ENCODE measurements around the gene RASAL2.
"Not testable (repeated sequence)": the region's sequence is repeated elsewhere in the genome, so short reads cannot be mapped to it uniquely, and the experiment has no call there.

Gene RASAL2

DNA sequence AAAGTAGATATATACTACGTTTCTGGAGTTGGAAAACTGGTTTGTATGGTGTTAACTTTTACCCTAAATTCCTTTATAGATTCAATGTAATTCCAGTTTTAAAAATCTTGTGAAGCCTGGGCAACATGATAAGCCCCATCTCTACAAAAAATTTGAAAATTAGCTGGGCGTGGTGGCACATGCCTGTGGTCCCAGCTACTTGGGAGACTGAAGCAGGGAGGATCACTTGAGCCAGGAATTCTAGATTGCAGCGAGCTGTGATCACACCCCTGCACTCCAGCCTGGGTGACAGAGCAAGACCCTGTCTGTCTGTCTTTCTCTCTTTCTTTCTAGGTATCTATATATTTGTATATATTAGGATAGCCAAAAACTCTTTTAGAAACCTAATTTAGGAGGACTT is 260.9 kb downstream of the RASAL2 start:
- no peak for DNase-seq

DNA sequence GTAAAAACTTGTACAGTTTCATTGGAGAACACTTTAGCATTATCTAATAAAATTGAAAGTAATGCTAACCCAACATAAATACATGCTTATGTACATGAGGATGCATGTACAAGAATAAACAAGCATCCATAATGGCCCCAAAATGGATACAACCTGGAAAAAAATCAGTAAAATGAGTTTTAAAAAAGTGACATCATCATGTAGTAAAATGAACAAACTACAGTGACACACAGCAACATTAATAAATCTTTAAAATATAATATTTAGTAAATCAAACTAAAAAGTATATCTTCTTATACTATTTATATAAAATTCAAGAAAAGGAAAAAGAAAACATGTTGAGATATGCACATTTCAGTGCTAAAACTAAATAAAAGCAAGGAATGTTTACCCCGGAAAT is 262.4 kb downstream of the RASAL2 start:
- DNase-seq = no peak

DNA sequence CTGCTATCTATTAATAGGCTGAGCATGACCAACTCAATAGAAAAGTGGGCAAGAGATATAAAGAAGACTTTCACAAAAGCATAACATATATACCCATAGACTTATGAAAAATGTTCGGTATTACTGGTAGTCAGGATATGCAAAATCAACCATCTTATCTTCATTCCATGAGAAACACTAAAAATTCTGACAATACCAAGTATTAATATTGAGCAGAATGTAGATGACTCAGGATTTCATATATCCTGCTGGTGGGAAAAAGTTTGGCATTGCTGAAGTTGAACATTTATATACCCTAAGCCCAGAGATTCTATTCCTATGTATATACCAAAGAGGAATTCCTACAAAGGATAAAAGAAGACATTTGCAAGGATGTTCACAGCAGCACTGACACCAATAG is 264.6 kb downstream of the RASAL2 start:
- DNase-seq = no peak

DNA sequence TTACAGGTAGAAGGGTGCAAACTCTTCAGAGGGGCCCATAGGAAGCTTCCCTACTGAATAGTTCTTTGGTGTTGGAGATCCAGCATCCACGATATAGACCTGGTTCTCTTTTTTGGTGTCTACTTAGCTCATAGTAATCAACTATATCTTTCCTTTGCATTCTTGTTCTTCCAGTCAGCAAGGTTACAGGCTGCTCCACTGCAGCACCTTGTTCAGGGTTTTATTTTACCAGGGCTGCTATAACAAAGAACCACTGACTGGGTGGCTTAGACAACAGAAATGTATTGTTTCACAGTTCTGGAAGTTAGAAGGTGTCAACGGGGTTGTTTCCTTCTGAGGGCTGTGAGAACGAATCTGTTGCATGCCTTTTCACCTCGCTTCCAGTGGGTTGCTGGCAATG is 266.5 kb downstream of the RASAL2 start:
- DNase-seq = no peak

DNA sequence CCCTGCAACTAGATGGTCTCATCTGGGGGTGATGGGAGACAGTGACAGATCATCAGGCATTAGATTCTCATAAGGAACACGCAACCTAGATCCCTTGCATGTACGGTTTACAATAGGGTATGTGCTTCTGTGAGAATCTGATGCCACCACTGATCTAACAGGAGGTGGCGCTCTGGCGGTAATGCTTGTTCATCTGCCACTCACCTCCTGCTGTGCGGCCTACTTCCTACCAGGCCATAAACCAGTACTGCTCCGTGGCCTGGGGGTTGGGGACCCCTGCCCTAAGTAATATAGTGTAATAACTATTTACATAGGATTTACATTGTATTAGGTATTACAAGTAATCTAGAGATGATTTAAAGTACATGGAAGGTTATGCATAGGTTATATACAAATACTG is 267.9 kb downstream of the RASAL2 start:
- DNase-seq = no peak

DNA sequence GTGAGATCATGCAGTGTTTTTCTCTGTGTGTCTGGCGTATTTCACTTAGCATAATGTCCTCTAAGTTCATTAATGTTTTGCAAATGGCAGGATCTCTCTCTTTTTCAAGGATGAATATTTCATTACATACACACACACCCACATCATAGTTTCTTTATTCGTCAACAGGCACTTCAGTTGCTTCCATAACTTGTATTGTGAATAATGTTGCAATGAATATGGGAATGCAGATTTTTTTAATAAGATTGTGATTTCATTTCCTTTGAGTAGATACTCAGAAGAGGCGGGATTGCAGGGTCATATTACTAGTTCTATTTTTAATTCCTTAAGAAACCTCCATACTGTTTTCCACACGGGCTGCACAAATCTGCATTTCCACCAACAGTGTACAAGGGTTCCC is 268.8 kb downstream of the RASAL2 start:
- no peak for DNase-seq

DNA sequence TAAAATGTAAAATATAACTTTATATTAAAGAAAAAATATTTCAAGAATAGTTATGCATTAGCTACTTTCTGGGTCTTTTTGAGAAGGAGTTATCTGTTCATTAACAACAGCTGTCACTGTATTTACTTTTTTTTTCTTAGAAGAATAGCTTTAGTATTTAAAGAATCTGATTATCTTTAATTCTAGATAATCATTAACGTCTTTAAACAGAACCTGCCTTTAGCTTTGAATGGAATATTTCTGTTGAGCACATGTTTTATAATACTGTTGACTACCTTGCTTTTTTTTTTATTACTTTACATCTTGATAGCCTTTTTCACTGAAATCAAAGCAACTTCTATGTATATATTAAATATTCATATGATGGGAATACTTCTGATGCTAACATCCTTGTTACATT is 270.9 kb downstream of the RASAL2 start:
- no peak for DNase-seq

DNA sequence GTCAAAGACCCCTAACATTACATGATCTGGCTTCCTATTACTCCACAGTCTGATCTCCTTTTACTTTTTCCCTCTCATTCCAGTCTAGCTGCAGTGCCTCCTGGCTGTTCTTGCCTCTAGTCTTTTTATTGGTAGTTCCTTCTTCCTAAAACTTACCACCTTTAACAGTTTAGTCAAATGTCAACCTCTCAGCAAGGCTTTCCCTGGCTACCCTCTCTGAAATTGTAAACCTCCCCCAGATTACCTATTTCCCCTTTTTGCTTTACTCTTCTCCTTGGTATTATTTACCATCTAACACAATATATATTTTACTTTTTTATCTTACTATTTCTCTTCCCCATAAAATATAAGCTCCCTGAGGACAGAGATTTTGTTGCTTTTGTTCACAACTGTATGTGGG is 273.2 kb downstream of the RASAL2 start:
- DNase-seq = no peak

DNA sequence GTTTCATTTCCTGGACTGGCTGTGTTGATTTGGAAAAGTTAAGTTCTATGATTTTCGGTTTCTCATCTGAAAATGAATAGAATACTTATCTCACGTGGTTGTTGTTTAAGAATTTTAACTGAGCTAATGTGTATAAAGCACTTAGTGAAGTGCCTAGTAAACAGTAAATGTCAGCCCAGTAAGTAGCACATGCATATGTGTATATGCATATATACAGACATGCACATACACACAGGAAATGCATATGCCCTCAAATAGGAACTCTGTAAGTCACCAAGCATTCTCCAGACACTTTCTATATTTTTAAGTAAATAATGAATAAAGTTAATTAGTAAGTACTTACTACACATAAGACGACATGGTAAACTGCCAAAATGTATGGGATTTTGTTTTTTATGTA is 274.3 kb downstream of the RASAL2 start:
- DNase-seq = no peak

DNA sequence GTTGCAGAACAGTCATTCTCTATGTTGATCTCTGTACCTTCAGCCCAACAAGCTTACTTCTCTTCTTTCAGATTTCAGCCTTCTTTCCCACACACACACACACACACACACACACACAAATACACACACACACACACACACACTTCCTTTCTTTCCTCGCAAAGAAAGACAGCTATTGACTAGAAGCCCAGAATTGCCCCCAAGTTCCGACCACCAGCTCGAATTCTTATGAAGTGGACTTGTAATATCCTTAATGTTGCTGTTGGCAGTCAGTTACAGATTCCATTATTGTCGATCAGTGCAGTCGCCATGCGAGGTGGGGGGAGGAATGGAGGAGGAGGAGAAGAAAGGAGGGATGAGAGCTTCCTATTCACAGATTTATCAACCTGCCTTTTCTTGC is 277.3 kb downstream of the RASAL2 start:
- DNase-seq = no peak

DNA sequence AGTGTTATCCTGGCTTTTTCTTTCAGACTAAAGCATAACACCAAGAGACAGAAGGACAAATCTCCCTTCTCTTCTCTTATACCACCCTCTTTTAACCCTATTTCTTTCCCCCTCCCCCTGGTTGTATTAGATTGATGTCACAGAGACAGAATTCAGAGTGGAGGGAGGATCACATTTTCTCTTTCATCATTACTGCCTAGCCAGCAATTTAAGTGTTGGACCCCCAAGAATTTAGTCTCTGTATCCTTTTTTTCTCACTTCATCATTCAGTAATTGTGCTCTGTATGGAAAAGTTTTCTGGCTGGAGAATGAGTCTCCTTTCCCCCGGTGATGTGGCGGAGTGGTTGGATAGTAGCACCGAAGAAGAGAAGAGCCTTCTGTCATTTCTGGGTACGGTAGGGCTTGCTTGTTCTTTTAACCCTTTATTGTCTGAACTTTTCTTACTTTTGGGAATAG is 278.1 kb downstream of the RASAL2 start:
- DNase-seq = no peak

DNA sequence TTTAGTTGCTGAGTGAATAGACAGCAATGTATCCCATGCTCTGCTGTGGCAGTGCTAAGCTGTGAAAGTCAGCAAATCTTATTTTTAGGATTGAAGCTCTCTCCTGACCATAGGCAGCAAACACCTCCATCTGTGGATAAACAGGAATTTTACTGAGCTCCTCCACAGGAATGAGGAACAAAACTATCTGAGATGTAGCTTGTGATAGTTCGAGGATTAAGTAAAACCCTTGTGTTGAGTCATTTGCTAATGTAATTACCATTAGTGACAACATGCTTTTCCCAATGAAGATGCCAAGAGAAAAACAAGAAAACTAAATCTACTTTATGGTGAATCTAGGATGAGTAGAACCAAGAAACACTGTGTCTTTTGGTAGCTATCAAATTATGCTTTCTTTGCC is 280.1 kb downstream of the RASAL2 start:
- no peak for DNase-seq

DNA sequence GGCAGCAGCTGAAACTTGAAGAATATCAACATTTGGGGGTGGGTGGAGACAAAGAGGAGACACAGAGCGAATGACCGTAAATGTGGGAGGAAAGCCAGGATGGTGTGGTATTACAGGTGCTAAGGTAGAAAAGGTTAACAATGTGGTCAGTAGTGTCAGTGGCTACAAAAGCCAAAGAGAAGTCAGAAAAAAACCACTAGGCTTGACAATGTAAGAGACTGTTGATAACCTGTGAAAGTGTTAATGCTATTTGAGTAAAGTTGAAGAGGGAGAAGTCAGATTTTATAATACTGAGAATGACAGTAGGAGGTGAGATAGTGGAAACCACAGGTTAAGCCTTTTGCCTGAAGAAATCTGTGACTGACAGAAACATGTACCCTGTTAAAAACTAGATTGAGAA is 282.1 kb downstream of the RASAL2 start:
- no peak for DNase-seq

DNA sequence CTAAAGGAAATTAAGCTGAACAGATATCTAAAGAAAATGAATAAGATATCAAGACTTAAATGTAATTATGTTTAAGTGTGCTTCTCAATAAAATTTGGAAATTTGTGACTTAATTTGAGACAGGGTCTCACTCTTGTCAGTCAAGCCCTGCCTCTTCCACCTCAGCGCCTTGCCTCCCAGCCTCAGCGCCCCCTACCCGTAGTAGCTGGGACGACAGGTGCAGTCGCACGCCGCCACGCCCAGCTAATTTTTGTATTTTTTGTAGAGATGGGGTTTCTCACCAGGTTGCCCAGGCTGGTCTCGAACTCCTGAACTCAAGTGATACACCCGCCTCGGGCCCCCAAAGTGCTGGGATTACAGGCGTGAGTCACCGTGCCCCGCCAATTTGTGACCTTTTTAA is 285.9 kb downstream of the RASAL2 start:
- no peak for DNase-seq

DNA sequence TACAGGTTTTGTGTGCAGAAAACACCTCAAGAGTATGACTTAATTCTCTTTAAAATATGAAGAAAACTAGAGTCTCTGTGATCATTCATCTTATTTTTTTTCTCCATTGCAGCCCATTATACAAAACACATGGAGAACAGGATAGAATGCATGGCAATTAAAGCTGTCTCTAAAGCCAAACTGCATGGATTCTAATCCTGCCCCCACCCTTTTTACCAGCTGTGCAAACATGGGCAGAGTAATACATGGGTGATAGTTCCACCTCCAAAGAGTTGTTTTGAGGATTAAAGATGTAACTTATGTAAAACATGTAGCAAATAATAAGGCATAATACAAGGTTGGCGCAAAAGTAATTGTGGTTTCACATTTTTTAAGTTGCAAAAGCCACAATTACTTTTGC is 288.5 kb downstream of the RASAL2 start:
- no peak for DNase-seq

DNA sequence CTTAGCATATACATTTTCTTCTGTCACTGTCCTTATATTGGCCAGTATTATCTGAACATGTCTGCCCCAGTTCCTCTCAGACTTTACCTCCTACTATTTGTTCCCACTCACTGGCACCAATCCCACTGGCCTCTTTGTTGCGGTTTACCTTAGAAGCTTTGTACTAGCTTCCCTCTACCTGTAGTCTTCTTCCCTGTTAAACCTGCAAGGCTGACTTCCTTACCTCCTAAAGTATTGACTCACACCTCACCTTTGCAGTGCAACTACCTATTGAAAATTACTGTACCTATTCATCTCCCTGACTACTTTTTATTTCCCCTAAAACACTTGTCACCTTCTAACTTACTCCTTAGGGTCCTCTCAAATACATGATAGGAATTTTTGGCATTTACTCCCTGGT is 291.8 kb downstream of the RASAL2 start:
- DNase-seq = no peak

DNA sequence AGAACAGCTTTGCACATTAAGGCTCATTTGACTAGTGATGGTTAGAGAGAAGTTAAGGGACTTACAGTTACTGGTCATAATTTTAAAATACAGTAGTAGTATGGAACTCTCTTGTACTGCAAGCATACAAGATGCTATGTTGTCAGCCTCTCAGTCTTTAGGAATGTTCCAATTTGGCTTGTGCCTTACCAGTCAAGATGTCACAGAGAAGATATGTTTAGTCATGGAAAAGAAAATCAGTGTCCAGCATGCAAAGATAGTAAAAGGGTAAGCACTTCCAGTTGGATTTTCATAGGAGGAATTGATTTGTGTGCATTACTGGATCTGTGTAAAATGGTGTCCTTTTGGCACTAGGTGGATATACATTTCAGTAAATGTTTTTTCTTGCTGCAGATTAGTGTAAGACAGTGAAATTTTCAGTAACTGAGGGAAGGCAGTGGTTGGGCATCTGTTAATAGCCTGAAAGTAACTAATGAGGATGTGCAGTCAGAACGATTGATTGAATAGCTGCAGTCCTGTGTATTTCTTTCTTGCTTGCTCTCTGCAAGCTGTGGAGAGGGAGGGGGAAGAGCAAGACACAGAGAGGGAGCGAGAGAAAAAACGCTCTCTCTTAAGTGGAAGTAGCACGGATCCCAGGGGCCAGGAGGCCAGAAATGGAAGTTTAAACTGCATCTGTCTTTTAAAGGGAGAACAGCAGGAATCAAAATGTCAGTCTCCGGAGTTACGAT is 294.7 kb downstream of the RASAL2 start:
- DNase-seq = no peak

DNA sequence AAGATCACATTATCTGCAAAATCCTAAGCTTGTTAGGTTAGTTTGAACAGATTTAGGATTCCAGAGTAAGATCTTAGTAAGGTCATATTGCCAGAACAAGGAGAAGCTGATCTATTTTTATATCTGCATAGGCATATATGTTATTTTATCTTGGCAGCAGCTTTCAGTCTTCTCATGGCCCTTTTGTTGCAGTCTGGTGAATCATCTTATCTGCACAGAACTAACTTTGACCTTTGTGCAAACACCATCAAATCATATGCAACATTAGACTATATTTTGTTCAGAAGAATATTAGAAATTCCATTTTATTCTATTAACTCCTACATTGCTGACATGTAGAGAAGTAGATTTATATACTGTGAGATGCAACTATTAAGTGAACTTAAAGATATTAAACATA is 295.5 kb downstream of the RASAL2 start:
- DNase-seq = no peak

DNA sequence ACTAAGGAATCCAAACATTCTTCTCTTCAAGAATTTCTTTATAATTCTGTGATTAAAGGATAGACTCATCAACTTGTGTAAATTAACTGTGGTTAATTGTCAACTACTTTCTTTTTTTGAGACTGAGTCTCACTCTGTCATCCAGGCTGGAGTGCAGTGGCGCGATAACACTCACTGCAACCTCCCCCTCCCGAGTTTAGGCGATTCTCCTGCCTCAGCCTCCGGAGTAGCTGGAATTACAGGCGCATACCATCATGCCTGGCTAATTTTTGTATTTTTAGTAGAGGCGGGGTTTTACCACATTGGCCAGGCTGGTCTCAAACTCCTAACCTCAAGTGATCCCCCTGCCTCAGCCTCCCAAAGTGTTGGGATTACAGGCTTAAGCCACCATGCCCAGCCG is 296.4 kb downstream of the RASAL2 start:
- not testable (repeated sequence) for DNase-seq

DNA sequence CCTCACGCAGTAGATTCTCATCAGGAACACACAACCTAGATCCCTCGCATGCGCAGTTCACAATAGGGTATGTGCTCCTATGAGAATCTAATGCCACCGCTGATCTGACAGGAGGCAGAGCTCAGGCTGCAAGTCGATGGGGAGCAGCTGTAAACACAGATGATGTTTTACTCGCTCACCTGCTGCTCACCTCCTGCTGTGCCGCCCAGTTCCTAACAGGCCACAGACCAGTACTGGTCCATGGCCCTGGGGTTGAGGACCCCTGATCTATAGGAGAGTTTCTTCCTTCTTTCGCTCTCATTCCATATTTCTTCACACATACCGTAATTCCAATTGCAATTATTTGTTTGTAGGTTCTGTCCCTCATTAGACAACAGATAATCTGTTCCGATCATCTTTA is 299.5 kb downstream of the RASAL2 start:
- DNase-seq = no peak

DNA sequence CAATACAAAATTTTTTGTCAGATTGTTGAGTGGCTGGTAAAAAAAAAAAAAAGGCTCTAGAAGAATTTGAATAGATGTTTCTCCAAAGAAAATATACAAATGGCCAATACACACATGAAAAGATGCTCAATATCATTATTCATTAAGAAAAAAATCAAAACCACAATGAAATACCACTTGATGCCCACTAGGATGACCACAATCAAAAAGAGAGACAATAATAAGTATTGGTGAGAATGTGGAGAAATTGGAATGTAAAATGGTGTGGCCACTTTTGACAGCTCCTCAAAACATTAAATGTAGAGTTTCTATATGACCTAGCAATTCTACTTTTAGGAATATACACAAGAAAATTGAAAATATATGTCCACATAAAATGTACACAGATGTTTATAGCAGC is 302.9 kb downstream of the RASAL2 start:
- DNase-seq = no peak

DNA sequence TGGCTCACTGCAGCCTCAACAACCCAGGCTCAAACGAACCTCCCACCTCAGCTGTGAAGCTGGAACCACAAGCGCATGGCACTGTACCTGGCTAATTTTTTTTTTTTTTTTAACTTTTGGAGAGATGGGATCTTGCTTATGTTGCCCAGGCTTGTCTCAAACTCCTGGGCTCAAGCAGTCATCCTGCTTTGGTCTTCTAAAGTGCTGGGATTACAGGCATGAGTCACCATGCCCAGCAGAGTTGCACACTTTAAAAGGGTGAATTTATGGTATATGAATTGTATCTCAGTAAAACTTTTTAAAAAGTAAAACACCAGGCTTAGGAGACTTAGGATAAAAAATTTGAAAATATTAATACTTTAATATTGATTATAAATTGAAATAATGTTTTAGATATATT is 303.8 kb downstream of the RASAL2 start:
- no peak for DNase-seq

DNA sequence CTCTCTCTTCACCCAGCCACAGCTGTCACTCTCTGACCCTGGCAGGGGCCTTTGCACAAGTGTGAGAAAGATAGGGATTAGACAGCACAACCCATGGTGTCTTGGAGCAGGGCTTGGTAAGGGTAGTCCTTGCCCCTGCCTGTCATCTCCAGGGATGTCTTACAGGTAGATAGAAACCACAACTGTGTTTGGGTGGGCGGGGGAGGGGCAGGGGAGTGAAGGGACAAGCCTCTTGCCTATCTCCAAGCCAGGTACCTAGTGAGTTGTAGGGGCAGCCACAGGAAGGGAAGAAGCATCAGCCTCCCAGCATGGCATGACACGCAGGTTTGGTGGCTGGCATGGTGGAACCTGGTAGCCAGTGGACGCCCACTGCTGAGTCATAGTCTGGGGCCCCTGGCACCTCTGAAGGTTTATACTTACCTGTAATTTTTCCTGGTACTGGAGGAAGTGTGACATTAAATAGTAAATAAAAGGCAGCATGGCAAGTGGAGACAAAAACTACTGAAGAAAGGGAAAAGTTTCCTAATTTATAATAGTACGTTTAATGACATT is 305.3 kb downstream of the RASAL2 start:
- DNase-seq = no peak

DNA sequence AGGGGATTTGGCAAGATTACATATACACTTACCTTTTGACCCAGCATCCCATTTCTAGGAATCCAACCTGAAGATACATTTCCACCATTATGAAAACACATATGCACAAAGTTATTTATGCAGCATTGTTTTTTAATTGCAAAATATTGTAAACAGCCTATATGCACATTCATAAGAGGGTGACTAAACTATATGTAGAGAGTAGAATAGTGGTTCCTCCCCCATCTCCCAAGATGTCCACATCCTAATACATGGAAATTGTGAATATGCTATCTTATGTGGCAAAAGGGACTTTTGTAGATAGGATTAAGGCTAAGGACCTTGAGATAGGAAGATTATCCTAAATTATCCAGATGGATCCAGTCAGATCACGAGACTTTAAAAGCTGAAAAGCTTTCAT is 311.2 kb downstream of the RASAL2 start:
- no peak for DNase-seq

DNA sequence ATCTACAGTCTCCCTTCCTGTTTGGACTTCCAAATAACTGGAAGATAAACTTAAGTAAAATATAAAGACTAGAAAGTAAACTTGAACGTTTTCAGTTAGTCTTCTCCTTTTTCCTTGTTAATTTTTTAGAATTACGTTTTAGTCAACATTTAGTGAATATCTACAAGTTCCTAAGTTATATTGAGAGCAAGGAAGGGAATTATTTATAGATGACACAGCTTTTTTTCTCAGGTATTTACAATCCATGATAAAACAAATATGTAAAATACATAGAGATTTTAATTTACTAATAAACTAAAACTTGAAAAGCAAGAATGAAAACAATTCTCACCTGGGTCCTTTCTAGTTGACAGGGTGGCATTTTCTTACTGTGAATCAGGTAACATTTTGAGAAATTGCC is 313.3 kb downstream of the RASAL2 start:
- DNase-seq = no peak

All from CD4-positive, alpha-beta T cell treated with Interleukin-15 for 1 hour (primary cell).